CD14-positive monocyte (primary cell): ENCODE results near the gene SIGLEC14. TPM values are rescaled to one million over a fixed set of nuclear protein-coding genes. Genes with fewer than 3 reads are reported as not detected.

ENCODE experiments used
- DNase-seq, 3 donors: peaks; one replicate each; pipeline ENCODE4 v3.0.0-alpha.2; 2011 to 2022
- H2AFZ ChIP-seq: 2 replicates; pipeline ENCODE4 v1.6.0; 2012; ENCODE audit warnings: mild to moderate bottlenecking, low read depth, low read length, inconsistent platforms; ENCODE audit not compliant: insufficient read depth, poor library complexity, severe bottlenecking
- H3K27ac ChIP-seq, 2 donors: 1 replicate in 1 of 2; 2 replicates in 1 of 2; pipeline ENCODE4 v1.5.1; 2012 to 2013; ENCODE audit warnings: low read length in 2 of 2, control low read depth in 1 of 2, inconsistent platforms in 1 of 2, low read depth in 1 of 2, mild to moderate bottlenecking in 1 of 2
- H3K27me3 ChIP-seq, 2 donors: one replicate each; pipeline versions ENCODE4 v1.6.0 to v1.6.1; 2011 to 2013; ENCODE audit warnings: low read length in 2 of 2; ENCODE audit not compliant: control insufficient read depth in 2 of 2, insufficient read depth in 2 of 2
- H3K36me3 ChIP-seq, 2 donors: replicated peaks in 1 of 2; 1 replicate in 1 of 2; 2 replicates in 1 of 2; pipeline versions ENCODE4 v1.5.1 to v1.6.1; 2012 to 2013; ENCODE audit warnings: low read length in 2 of 2, control low read depth in 1 of 2, inconsistent platforms in 1 of 2, mild to moderate bottlenecking in 1 of 2; ENCODE audit not compliant: insufficient read depth in 2 of 2, control insufficient read depth in 1 of 2
- H3K4me1 ChIP-seq, 2 donors: 1 replicate in 1 of 2; 2 replicates in 1 of 2; pipeline versions ENCODE4 v1.5.1 to v1.6.1; 2012 to 2013; ENCODE audit warnings: low read length in 2 of 2, control low read depth in 1 of 2, inconsistent platforms in 1 of 2, mild to moderate bottlenecking in 1 of 2, moderate library complexity in 1 of 2; ENCODE audit not compliant: insufficient read depth in 2 of 2, control insufficient read depth in 1 of 2
- H3K4me2 ChIP-seq: replicated peaks from 2 replicates; pipeline ENCODE3; 2012; ENCODE audit warnings: low read length, moderate library complexity, mild to moderate bottlenecking; ENCODE audit not compliant: poor library complexity, severe bottlenecking; ENCODE audit errors: extremely low read depth
- H3K4me3 ChIP-seq, 3 experiments: fragments of 200-600 bp in 1 of 3; sonication (generic) in 1 of 3; replicated peaks in 1 of 3; 1 replicate in 2 of 3; 2 replicates in 1 of 3; pipeline ENCODE4 v1.5.1; 2011 to 2013; ENCODE audit warnings: low read length in 3 of 3, mild to moderate bottlenecking in 3 of 3, control low read depth in 2 of 3, low read depth in 2 of 3, inconsistent platforms in 1 of 3, moderate library complexity in 1 of 3
- H3K79me2 ChIP-seq: 2 replicates; pipeline ENCODE4 v1.6.0; 2012; ENCODE audit warnings: mild to moderate bottlenecking, control low read depth, inconsistent platforms, low read length, moderate library complexity; ENCODE audit not compliant: insufficient read depth
- H3K9ac ChIP-seq: 2 replicates; pipeline ENCODE4 v1.6.0; 2017; ENCODE audit warnings: low read length, mild to moderate bottlenecking; ENCODE audit not compliant: insufficient read depth, poor library complexity, severe bottlenecking
- H3K9me3 ChIP-seq, 2 donors: replicated peaks in 1 of 2; 1 replicate in 1 of 2; 2 replicates in 1 of 2; pipeline versions ENCODE4 v1.5.1 to v1.6.1; 2012 to 2013; ENCODE audit warnings: low read length in 2 of 2, control low read depth in 1 of 2; ENCODE audit not compliant: control insufficient read depth in 1 of 2, insufficient read depth in 1 of 2
- H4K20me1 ChIP-seq: 2 replicates; pipeline ENCODE4 v1.6.0; 2012; ENCODE audit warnings: mild to moderate bottlenecking, low read length, control low read depth, moderate library complexity; ENCODE audit not compliant: insufficient read depth
- H3K27ac Mint-ChIP-seq, 7 donors: one replicate each; pipeline ENCODE4 v1.8.0; 2020; ENCODE audit warnings: mild to moderate bottlenecking in 7 of 7, mixed read lengths in 7 of 7, moderate library complexity in 6 of 7, inconsistent platforms in 2 of 7
- H3K27me3 Mint-ChIP-seq, 3 donors: one replicate each; pipeline ENCODE4 v1.8.0; 2021 to 2022; ENCODE audit warnings: low read depth in 3 of 3, mild to moderate bottlenecking in 3 of 3, mixed read lengths in 3 of 3, moderate library complexity in 3 of 3, inconsistent platforms in 1 of 3
- H3K36me3 Mint-ChIP-seq, 2 donors: one replicate each; pipeline ENCODE4 v1.8.0; 2020; ENCODE audit warnings: mixed read lengths in 2 of 2, inconsistent platforms in 1 of 2, mild to moderate bottlenecking in 1 of 2
- H3K4me1 Mint-ChIP-seq: one replicate; pipeline ENCODE4 v1.8.0; 2020; ENCODE audit warnings: mild to moderate bottlenecking, mixed read lengths
- H3K4me3 Mint-ChIP-seq, 2 donors: one replicate each; pipeline ENCODE4 v1.8.0; 2020; ENCODE audit warnings: mild to moderate bottlenecking in 2 of 2, mixed read lengths in 2 of 2, moderate library complexity in 1 of 2
- H3K9me3 Mint-ChIP-seq, 7 donors: one replicate each; pipeline ENCODE4 v1.8.0; 2020 to 2022; ENCODE audit warnings: mixed read lengths in 7 of 7, mild to moderate bottlenecking in 6 of 7, moderate library complexity in 6 of 7, inconsistent platforms in 2 of 7
- WGBS: methylation state at CpG from one replicate; pipeline ENCODE4 v1.1.5; 2013; ENCODE audit warnings: missing lambda C conversion rate; ENCODE audit not compliant: insufficient coverage; 5-methylcytosine and 5-hydroxymethylcytosine counted together
- intact Hi-C, 2 donors: fragments of 100-400 bp; cut with micrococcal nuclease; formaldehyde crosslinking; loops; one replicate each; pipeline versions ENCODE4 v1.15.0 to v1.15.1; 2023
- polyA plus RNA-seq, 3 donors: library from polyadenylated mRNA; depleted of rRNA in 1 of 3; unstranded in 2 of 3; stranded (reverse) in 1 of 3; fragments of 300-500 nt in 2 of 3; fragments of >200 nt in 1 of 3; fragmentation: Illumina TruSeq in 2 of 3; gene quantifications; 1 replicate in 2 of 3; 2 replicates in 1 of 3; pipeline ENCODE4 v1.2.3, GENCODE V29; 2012 to 2021
- TF ChIP-seq, protein P1 (sequence below): fragments of 200-600 bp; IDR thresholded peaks from one replicate; pipeline ENCODE4 v1.8.0; 2022; ENCODE audit warnings: antibody characterized with exemption, mild to moderate bottlenecking

The SIGLEC14 gene
- polyA plus RNA-seq, 3 donors = 63.5 to 129 (median 95.0) TPM

DNA sequence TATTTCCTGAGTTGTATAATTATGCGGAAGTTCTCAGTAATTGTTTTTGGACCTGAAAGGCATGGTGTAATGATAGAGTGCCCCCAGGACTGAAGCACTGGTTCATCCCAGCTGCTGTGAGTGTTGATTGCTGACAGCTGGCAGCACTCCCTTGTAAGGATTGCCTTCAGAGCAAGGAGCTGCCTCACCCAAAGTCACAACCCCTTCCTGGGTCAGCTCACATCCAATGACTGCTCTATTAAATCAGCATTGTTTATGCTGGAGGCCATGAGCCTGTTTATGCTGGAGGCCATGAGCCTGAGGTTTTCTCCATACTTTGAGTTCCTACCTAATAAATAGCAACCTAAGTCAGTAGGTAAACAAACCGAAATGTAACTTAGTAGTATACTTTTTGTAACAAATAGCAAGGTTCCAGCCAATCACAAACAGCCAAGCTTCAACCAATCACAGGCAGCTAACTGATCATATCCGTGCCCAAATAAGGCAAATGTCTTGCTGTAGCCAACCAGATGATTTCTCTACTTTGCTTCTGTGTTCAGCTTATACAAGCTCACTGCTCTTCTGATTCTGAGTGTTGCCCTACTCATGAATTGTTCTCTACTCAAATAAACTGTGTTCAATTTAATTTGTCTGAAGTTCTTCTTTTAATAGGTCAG, 34.8 kb upstream of the SIGLEC14 start:
- H3K27me3 Mint-ChIP-seq = peaks cover 41 to 59% (median 46%) of the 10 kb centered on the region in 3 donors

DNA sequence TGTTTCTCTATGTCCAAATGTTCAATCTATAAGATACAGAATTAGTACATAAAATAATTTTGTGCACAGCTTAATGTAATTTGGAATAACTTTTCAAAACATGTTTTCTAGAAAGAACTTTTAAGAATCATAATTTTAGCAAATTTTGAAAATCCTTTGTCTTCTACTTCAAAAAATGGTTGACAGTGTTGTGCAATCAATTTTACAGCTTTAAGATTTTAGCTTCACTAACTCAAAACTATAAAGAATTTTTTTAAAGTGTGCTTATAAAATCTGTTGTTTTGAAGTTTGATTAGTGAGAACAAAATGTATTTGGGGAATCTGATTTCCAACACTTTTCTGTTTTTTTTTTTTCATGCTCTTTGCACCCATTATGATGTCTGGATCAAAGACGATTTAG, 33.8 kb upstream of the SIGLEC14 start:
- Mint-ChIP-seq H3K4me1 (peaks cover 6% of the 10 kb centered on the region), H3K4me3 (no peak overlapping the region), H3K9me3 (peaks cover 9 to 20% (median 13%) of the 10 kb centered on the region in 7 donors), H3K36me3 (peaks cover 3% of the 10 kb centered on the region in 2 donors), H3K27ac (no peak overlapping the region), H3K27me3 (peaks cover 43 to 58% (median 45%) of the 10 kb centered on the region in 3 donors)
- Histone ChIP-seq H3K4me3 (no peak overlapping the region), H3K27me3 (peaks cover 38 to 54% of the 10 kb centered on the region in 2 donors), H3K9me3 (peaks cover 8 to 14% of the 10 kb centered on the region in 2 donors), H2AFZ (no peak overlapping the region), H3K9ac (no peak overlapping the region), H4K20me1 (no peaks in the 10 kb centered on the region), H3K27ac (no peak overlapping the region), H3K36me3 (no peaks in the 10 kb centered on the region), H3K4me1 (peaks cover 5 to 7% of the 10 kb centered on the region in 2 donors), H3K79me2 (no peaks in the 10 kb centered on the region), H3K4me2 (no peak overlapping the region)
- DNase-seq = no peak
- TF ChIP-seq, protein P1, sequence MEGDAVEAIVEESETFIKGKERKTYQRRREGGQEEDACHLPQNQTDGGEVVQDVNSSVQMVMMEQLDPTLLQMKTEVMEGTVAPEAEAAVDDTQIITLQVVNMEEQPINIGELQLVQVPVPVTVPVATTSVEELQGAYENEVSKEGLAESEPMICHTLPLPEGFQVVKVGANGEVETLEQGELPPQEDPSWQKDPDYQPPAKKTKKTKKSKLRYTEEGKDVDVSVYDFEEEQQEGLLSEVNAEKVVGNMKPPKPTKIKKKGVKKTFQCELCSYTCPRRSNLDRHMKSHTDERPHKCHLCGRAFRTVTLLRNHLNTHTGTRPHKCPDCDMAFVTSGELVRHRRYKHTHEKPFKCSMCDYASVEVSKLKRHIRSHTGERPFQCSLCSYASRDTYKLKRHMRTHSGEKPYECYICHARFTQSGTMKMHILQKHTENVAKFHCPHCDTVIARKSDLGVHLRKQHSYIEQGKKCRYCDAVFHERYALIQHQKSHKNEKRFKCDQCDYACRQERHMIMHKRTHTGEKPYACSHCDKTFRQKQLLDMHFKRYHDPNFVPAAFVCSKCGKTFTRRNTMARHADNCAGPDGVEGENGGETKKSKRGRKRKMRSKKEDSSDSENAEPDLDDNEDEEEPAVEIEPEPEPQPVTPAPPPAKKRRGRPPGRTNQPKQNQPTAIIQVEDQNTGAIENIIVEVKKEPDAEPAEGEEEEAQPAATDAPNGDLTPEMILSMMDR = no peak
- intact Hi-C loops = loop anchor here in 1 of 2 donors (10.0 kb wide), 1 partner anchor 94 kb away; no protein-coding TSS in a partner anchor
- no CpG with 5 or more reads among the region's 1 CpG for WGBS

More for the DNA sequence above, 34.8 kb upstream of the SIGLEC14 start:
- no peaks in the 10 kb centered on the region for H3K36me3 ChIP-seq
- H3K4me3 ChIP-seq = no peak overlapping the region
- Mint-ChIP-seq H3K36me3 (peaks cover 3% of the 10 kb centered on the region in 2 donors), H3K4me1 (peaks cover 6% of the 10 kb centered on the region), H3K27ac (peak overlapping the region in 1 of 7 donors; percentile 59), H3K4me3 (no peak overlapping the region), H3K9me3 (peaks cover 5 to 15% (median 8%) of the 10 kb centered on the region in 7 donors)
- intact Hi-C loops = loop anchor here in 1 of 2 donors (10.0 kb wide), 1 partner anchor 93 kb away; no protein-coding TSS in a partner anchor
- H3K9me3 ChIP-seq = peaks cover 4 to 11% of the 10 kb centered on the region in 2 donors
- peaks cover 41 to 56% of the 10 kb centered on the region in 2 donors for H3K27me3 ChIP-seq
- peaks cover 5 to 6% of the 10 kb centered on the region in 2 donors for H3K4me1 ChIP-seq
- no peaks in the 10 kb centered on the region for H3K79me2 ChIP-seq
- H3K9ac ChIP-seq = no peak overlapping the region
- peak in 1 of 3 donors; percentile 45 for DNase-seq
- H3K4me2 ChIP-seq = no peak overlapping the region
- no peaks in the 10 kb centered on the region for H4K20me1 ChIP-seq
- H2AFZ ChIP-seq = no peak overlapping the region
- WGBS = 86% methylated on average over 1 of the region's 3 CpGs
- TF ChIP-seq, protein P1 = no peak
- H3K27ac ChIP-seq = no peak overlapping the region
